ENCODE results near the gene PTK7. TPM values are rescaled to one million over a fixed set of nuclear protein-coding genes. Genes with fewer than 3 reads are reported as not detected.

PTK7 gene
- total RNA-seq, 1 donor from 2014 or later = 155 TPM

GRCh38 chr6:43119482-43119881 lies 43.4 kb downstream of the PTK7 start:
- Mint-ChIP-seq H3K4me1 (ENCODE audit: unreplicated experiment) (peaks cover 39% of the 10 kb centered on the region), H3K4me3 (no peak overlapping the region)

GRCh38 chr6:43120101-43120763 lies 44.1 kb downstream of the PTK7 start:
- no peak overlapping the region for H3K27ac Mint-ChIP-seq
- no peak for TF ChIP-seq CTCF (conservative IDR thresholded peaks at IDR 0.05)
- DNase-seq (ENCODE audit: extremely low spot score, unreplicated experiment) = no peak
- H3K4me1 Mint-ChIP-seq (ENCODE audit: unreplicated experiment) = peaks cover 37% of the 10 kb centered on the region
- H3K4me3 Mint-ChIP-seq = no peak overlapping the region
- no peaks in the 10 kb centered on the region for H3K9me3 Mint-ChIP-seq
- peaks cover 3% of the 10 kb centered on the region for H3K36me3 Mint-ChIP-seq
- H3K27me3 Mint-ChIP-seq = no peaks in the 10 kb centered on the region

More at GRCh38 chr6:43119482-43119881, 43.4 kb downstream of the PTK7 start:
- Mint-ChIP-seq H3K27me3 (no peaks in the 10 kb centered on the region), H3K27ac (no peak overlapping the region), H3K9me3 (no peaks in the 10 kb centered on the region), H3K36me3 (peaks cover 3% of the 10 kb centered on the region)
- no peak for TF ChIP-seq CTCF (conservative IDR thresholded peaks at IDR 0.05)
- DNase-seq (ENCODE audit: extremely low spot score, unreplicated experiment) = no peak

DNA sequence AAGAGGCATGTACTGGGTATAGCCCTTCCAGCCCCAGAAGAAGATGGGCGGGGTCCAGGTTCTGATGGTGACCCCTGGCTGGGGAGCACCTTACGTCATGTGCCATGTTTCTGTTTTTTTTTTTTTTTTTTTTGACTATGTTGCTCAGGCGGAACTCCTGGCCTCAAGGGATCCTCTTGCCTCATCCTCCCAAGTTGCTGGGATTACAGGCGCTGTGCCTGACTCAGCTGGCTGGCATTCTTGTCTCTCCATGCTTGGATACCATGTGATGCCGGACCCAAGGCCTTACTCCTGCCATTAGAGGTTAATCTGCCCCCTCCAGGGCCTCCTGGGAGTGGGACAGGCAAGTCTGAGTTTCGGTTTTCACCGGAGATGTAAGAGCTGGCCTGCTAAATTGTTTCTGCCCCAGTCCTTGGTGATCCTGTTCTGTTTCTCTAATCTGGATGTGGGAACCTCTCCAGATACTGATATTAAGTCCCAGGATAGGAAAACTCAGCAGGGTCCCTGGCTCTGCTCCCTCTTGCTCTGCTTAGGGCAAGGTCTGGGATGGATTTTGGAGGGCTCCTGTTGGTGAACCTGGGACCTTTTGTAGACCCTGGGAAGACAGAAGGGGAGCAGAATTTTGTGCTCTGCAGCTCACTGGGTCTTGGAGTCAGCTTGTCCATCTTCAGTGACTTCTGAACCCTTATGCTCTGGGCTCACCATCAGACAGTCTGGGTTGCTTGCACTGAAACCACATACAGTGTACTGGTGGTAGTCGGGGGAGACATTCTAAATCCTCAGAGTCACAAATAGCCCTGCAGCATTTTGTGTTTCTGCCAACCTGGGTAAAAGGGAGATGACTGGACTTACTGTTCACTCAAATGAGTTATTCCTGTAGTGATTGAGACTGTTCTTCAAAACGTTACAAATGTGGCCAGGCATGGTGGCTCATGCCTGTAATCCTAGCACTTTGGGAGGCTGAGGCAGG lies 45.1 kb downstream of the PTK7 start:
- no peaks in the 10 kb centered on the region for H3K9me3 Mint-ChIP-seq
- peak overlapping the region; percentile 51 for H3K27ac Mint-ChIP-seq
- H3K27me3 Mint-ChIP-seq = no peaks in the 10 kb centered on the region
- no peak for DNase-seq (ENCODE audit: extremely low spot score, unreplicated experiment)
- no peak for TF ChIP-seq CTCF (conservative IDR thresholded peaks at IDR 0.05)
- peaks cover 3% of the 10 kb centered on the region for H3K36me3 Mint-ChIP-seq
- H3K4me1 Mint-ChIP-seq (ENCODE audit: unreplicated experiment) = peaks cover 34% of the 10 kb centered on the region
- H3K4me3 Mint-ChIP-seq = no peak overlapping the region

DNA sequence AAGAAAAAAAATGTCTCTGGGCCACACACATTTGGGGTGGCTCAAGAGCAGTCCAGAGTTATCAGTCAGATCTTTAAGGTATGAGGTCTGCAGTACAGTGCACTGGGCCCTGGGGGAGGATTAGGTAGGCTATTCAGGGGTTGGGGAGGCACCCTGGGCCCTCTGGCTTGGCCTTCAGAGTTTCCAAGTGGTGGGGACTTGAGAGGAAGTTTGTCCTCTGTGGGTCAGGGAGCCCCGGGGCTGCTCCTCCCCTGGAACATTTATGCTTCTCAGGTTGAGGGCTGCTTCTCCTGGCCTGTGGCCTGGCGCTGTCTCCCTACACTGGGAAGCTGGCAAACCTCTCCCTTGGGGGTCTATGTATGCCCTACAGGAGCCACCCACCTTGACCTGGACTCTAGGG lies 46.0 kb downstream of the PTK7 start:
- Mint-ChIP-seq H3K27ac (no peak overlapping the region), H3K4me3 (no peak overlapping the region), H3K4me1 (ENCODE audit: unreplicated experiment) (peaks cover 33% of the 10 kb centered on the region), H3K36me3 (peaks cover 1% of the 10 kb centered on the region), H3K9me3 (no peaks in the 10 kb centered on the region), H3K27me3 (no peaks in the 10 kb centered on the region)
- DNase-seq (ENCODE audit: extremely low spot score, unreplicated experiment) = no peak
- no peak for TF ChIP-seq CTCF (conservative IDR thresholded peaks at IDR 0.05)

GRCh38 chr6:43123461-43124314 lies 47.6 kb downstream of the PTK7 start:
- TF ChIP-seq CTCF (conservative IDR thresholded peaks at IDR 0.05) = no peak
- no peak overlapping the region for H3K4me3 Mint-ChIP-seq
- DNase-seq (ENCODE audit: extremely low spot score, unreplicated experiment) = no peak
- H3K9me3 Mint-ChIP-seq = no peaks in the 10 kb centered on the region
- H3K27me3 Mint-ChIP-seq = no peaks in the 10 kb centered on the region
- H3K36me3 Mint-ChIP-seq = no peaks in the 10 kb centered on the region
- H3K27ac Mint-ChIP-seq = peak overlapping the region; percentile 31
- peaks cover 39% of the 10 kb centered on the region for H3K4me1 Mint-ChIP-seq (ENCODE audit: unreplicated experiment)
